GM12878 (cell line): ENCODE measurements around the gene IFT22. TPM values are rescaled to one million over a fixed set of nuclear protein-coding genes. Genes with fewer than 3 reads are reported as not detected.

Experiments
- CHD4 ChIP-seq: fragments of 200-600 bp; sonication (generic); IDR thresholded peaks from 2 replicates; pipeline ENCODE4 v1.6.1; 2016; ENCODE audit warnings: mild to moderate bottlenecking
- DPF2 ChIP-seq: fragments of 450-650 bp; IDR thresholded peaks from 2 replicates; pipeline ENCODE4 v1.6.1; 2017; ENCODE audit warnings: mild to moderate bottlenecking
- EED ChIP-seq: sonication (generic); IDR thresholded peaks from 2 replicates; pipeline ENCODE4 v1.6.1; 2016; ENCODE audit warnings: antibody characterized with exemption, low read depth
- EP300 ChIP-seq, 2 experiments: fragments of 150-350 bp in 1 of 2; IDR thresholded peaks; 2 replicates each; pipeline ENCODE4 v1.6.1; 2011 to 2012; ENCODE audit warnings: low read depth in 2 of 2, low read length in 2 of 2, borderline replicate concordance in 1 of 2, improper control_type of control experiment in 1 of 2, inconsistent platforms in 1 of 2; ENCODE audit not compliant: control insufficient read depth in 1 of 2
- FOS ChIP-seq: IDR thresholded peaks from 3 replicates; pipeline ENCODE4 v1.6.1; 2011; ENCODE audit warnings: borderline replicate concordance; ENCODE audit not compliant: insufficient read length; ENCODE audit errors: extremely low read depth
- LARP7 ChIP-seq: fragments of 450-650 bp; IDR thresholded peaks from 2 replicates; pipeline ENCODE4 v1.6.1; 2017; ENCODE audit warnings: mild to moderate bottlenecking
- NR2C1 ChIP-seq: fragments of 450-650 bp; IDR thresholded peaks from 2 replicates; pipeline ENCODE4 v1.6.1; 2017; ENCODE audit warnings: antibody characterized with exemption, mild to moderate bottlenecking, moderate library complexity
- NR2C2 ChIP-seq: IDR thresholded peaks from 2 replicates; pipeline ENCODE4 v1.6.1; 2011; ENCODE audit warnings: borderline replicate concordance, low read depth; ENCODE audit not compliant: control insufficient read depth, insufficient read length
- RAD51 ChIP-seq: fragments of 450-650 bp; IDR thresholded peaks from 2 replicates; pipeline ENCODE4 v1.6.1; 2016; ENCODE audit warnings: moderate library complexity, mild to moderate bottlenecking, inconsistent platforms
- SIN3A ChIP-seq: IDR thresholded peaks from 2 replicates; pipeline ENCODE4 v1.6.1; 2012; ENCODE audit warnings: low read depth, low read length, improper control_type of control experiment
- SMARCA5 ChIP-seq: fragments of 450-650 bp; IDR thresholded peaks from 2 replicates; pipeline ENCODE4 v1.6.1; 2017; ENCODE audit warnings: mild to moderate bottlenecking
- SMC3 ChIP-seq: IDR thresholded peaks from 2 replicates; pipeline ENCODE4 v1.6.1; 2011; ENCODE audit warnings: low read length, improper control_type of control experiment, borderline replicate concordance
- SREBF2 ChIP-seq: IDR thresholded peaks from 2 replicates; pipeline ENCODE4 v1.6.1; 2012; ENCODE audit warnings: mild to moderate bottlenecking, low read length
- STAT3 ChIP-seq: IDR thresholded peaks from 2 replicates; pipeline ENCODE4 v1.6.1; 2011; ENCODE audit warnings: low read depth, low read length, improper control_type of control experiment
- WRNIP1 ChIP-seq: IDR thresholded peaks from 2 replicates; pipeline ENCODE4 v1.6.1; 2011; ENCODE audit warnings: low read depth, low read length, improper control_type of control experiment, borderline replicate concordance
- YY1 ChIP-seq: IDR thresholded peaks from 2 replicates; pipeline ENCODE4 v1.6.1; 2011; ENCODE audit warnings: low read depth, mild to moderate bottlenecking, low read length
- ZZZ3 ChIP-seq: IDR thresholded peaks from 2 replicates; pipeline ENCODE4 v1.6.1; 2011; ENCODE audit warnings: low read depth; ENCODE audit not compliant: control insufficient read depth, insufficient read length
- polyA plus RNA-seq, 11 experiments: library from polyadenylated mRNA; depleted of rRNA in 4 of 11; unstranded in 6 of 11; stranded (reverse) in 5 of 11; fragments of >200 nt; fragmentation: Nextera tagmentation in 4 of 11; fragmentation: Illumina TruSeq in 1 of 11; extraction: Ambion mirVana in 4 of 11; extraction: Trizol in 1 of 11; gene quantifications; 1 replicate in 1 of 11; 2 replicates in 10 of 11; pipeline versions ENCODE4 v1.2.1 to v1.2.3, GENCODE V29; 2011 to 2016; ENCODE audit warnings: inconsistent platforms in 2 of 11, missing spikeins in 2 of 11, low read depth in 1 of 11
- total RNA-seq, 4 experiments: library from RNA; depleted of rRNA in 3 of 4; stranded (reverse); fragments of >200 nt in 3 of 4; fragmentation: Illumina TruSeq in 1 of 4; extraction: Trizol in 1 of 4; gene quantifications; 2 replicates each; pipeline versions ENCODE4 v1.2.1 to v1.2.3, GENCODE V29; 2013 to 2021
- TF ChIP-seq, protein P1 (sequence below): IDR thresholded peaks from 2 replicates; pipeline ENCODE4 v1.6.1; 2012; ENCODE audit warnings: improper control_type of control experiment, low read depth, low read length; ENCODE audit not compliant: insufficient replicate concordance
- TF ChIP-seq, protein P2 (sequence below): IDR thresholded peaks from 2 replicates; pipeline ENCODE4 v1.6.1; 2012; ENCODE audit warnings: low read length, inconsistent platforms
- TF ChIP-seq, protein P3 (sequence below): IDR thresholded peaks from 2 replicates; pipeline ENCODE4 v1.6.1; 2012; ENCODE audit warnings: low read depth, low read length, improper control_type of control experiment
- TF ChIP-seq, protein P4 (sequence below): fragments of 150-350 bp; IDR thresholded peaks from 2 replicates; pipeline ENCODE4 v1.6.1; 2016; ENCODE audit warnings: low read depth, low read length

The IFT22 gene
- total and polyA plus RNA-seq, 10 of the 15 experiments (the other 5 are each of a cell fraction or from before 2014, with no cell fraction given) = 10.1 to 25.7 (median 19.0) TPM

DNA sequence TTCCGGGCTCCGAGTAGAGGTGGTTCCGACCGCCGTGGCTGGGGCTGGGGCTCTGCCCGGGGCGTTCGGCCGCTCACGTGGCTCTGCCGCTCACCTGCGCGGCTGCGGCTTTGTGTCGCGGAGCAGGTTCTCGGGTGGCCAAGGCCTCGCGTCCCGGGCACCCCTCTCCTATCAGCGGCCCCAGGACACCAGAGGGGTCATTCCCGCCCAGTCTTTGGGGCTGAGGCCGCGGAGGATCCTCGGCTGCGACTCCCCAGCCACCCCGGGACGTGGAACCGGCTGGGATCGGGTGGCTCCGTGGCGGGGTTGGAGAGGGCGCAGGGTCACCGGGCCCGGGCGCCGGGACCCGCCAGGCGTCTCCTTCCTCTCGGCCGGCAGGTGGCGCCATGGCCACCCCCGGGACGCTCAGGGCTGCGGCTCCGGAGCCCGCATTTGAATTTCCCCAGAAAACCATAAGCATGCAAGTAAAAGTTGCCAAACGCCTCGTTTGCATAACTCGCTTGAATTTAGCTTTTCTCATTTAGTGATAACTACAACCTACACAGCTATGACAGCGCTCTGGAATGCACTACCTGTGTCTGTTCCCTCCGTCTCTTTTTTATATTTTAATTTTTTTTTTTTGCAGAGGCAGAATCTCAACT, 42.2 kb upstream of the IFT22 start (continued):
- TF ChIP-seq EP300 (IDR thresholded peaks at IDR 0.05; ENCODE audit: borderline replicate concordance in 1 of 2, control insufficient read depth in 1 of 2, low read depth in 2 of 2, low read length in 2 of 2) (no peak), RAD51 (no peak), STAT3 (no peak), ZZZ3 (no peak), SMC3 (peak; percentile 91), SMARCA5 (no peak), YY1 (peak; percentile 56; the same call in 1 of the 2 replicates), CHD4 (no peak), FOS (no peak), EED (no peak), DPF2 (no peak), SIN3A (no peak), WRNIP1 (no peak), SREBF2 (no peak), NR2C1 (no peak), LARP7 (0 out of 2 replicates have a peak, but pooled peaks have one; percentile 32), NR2C2 (no peak)
- TF ChIP-seq, protein P1, sequence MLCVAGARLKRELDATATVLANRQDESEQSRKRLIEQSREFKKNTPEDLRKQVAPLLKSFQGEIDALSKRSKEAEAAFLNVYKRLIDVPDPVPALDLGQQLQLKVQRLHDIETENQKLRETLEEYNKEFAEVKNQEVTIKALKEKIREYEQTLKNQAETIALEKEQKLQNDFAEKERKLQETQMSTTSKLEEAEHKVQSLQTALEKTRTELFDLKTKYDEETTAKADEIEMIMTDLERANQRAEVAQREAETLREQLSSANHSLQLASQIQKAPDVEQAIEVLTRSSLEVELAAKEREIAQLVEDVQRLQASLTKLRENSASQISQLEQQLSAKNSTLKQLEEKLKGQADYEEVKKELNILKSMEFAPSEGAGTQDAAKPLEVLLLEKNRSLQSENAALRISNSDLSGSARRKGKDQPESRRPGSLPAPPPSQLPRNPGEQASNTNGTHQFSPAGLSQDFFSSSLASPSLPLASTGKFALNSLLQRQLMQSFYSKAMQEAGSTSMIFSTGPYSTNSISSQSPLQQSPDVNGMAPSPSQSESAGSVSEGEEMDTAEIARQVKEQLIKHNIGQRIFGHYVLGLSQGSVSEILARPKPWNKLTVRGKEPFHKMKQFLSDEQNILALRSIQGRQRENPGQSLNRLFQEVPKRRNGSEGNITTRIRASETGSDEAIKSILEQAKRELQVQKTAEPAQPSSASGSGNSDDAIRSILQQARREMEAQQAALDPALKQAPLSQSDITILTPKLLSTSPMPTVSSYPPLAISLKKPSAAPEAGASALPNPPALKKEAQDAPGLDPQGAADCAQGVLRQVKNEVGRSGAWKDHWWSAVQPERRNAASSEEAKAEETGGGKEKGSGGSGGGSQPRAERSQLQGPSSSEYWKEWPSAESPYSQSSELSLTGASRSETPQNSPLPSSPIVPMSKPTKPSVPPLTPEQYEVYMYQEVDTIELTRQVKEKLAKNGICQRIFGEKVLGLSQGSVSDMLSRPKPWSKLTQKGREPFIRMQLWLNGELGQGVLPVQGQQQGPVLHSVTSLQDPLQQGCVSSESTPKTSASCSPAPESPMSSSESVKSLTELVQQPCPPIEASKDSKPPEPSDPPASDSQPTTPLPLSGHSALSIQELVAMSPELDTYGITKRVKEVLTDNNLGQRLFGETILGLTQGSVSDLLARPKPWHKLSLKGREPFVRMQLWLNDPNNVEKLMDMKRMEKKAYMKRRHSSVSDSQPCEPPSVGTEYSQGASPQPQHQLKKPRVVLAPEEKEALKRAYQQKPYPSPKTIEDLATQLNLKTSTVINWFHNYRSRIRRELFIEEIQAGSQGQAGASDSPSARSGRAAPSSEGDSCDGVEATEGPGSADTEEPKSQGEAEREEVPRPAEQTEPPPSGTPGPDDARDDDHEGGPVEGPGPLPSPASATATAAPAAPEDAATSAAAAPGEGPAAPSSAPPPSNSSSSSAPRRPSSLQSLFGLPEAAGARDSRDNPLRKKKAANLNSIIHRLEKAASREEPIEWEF = no peak
- TF ChIP-seq, protein P2, sequence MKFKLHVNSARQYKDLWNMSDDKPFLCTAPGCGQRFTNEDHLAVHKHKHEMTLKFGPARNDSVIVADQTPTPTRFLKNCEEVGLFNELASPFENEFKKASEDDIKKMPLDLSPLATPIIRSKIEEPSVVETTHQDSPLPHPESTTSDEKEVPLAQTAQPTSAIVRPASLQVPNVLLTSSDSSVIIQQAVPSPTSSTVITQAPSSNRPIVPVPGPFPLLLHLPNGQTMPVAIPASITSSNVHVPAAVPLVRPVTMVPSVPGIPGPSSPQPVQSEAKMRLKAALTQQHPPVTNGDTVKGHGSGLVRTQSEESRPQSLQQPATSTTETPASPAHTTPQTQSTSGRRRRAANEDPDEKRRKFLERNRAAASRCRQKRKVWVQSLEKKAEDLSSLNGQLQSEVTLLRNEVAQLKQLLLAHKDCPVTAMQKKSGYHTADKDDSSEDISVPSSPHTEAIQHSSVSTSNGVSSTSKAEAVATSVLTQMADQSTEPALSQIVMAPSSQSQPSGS = no peak
- TF ChIP-seq, protein P3, sequence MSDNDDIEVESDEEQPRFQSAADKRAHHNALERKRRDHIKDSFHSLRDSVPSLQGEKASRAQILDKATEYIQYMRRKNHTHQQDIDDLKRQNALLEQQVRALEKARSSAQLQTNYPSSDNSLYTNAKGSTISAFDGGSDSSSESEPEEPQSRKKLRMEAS = no peak
- TF ChIP-seq, protein P4, sequence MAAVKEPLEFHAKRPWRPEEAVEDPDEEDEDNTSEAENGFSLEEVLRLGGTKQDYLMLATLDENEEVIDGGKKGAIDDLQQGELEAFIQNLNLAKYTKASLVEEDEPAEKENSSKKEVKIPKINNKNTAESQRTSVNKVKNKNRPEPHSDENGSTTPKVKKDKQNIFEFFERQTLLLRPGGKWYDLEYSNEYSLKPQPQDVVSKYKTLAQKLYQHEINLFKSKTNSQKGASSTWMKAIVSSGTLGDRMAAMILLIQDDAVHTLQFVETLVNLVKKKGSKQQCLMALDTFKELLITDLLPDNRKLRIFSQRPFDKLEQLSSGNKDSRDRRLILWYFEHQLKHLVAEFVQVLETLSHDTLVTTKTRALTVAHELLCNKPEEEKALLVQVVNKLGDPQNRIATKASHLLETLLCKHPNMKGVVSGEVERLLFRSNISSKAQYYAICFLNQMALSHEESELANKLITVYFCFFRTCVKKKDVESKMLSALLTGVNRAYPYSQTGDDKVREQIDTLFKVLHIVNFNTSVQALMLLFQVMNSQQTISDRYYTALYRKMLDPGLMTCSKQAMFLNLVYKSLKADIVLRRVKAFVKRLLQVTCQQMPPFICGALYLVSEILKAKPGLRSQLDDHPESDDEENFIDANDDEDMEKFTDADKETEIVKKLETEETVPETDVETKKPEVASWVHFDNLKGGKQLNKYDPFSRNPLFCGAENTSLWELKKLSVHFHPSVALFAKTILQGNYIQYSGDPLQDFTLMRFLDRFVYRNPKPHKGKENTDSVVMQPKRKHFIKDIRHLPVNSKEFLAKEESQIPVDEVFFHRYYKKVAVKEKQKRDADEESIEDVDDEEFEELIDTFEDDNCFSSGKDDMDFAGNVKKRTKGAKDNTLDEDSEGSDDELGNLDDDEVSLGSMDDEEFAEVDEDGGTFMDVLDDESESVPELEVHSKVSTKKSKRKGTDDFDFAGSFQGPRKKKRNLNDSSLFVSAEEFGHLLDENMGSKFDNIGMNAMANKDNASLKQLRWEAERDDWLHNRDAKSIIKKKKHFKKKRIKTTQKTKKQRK = no peak
